HG03469 (cell line): ENCODE measurements around the gene TAF5.
"Not testable (repeated sequence)": the region's sequence is repeated elsewhere in the genome, so short reads cannot be mapped to it uniquely, and the experiment has no call there.

ENCODE experiments used
- ATAC-seq: cut with Tn5 transposase; IDR thresholded peaks from one replicate; pipeline ENCODE4 v1.9.1; 2021; ENCODE audit warnings: mild to moderate bottlenecking, moderate library complexity, moderate number of reproducible peaks; ENCODE audit not compliant: unreplicated experiment

TAF5 gene

GRCh38 chr10:103397191-103397825 is 29.5 kb downstream of the TAF5 start:
- ATAC-seq = no peak

- ATAC-seq = no peak
Observed at GRCh38 chr10:103413564-103413963, 45.8 kb downstream of the TAF5 start.

- ATAC-seq = no peak
Observed at GRCh38 chr10:103415581-103415980, 47.8 kb downstream of the TAF5 start.

- no peak for ATAC-seq
Observed at GRCh38 chr10:103416436-103417147, 48.8 kb downstream of the TAF5 start.

GRCh38 chr10:103417148-103417469 is 49.3 kb downstream of the TAF5 start:
- ATAC-seq = not testable (repeated sequence)

- no peak for ATAC-seq
Observed at GRCh38 chr10:103417601-103418000, 49.8 kb downstream of the TAF5 start.

- no peak for ATAC-seq
Observed at GRCh38 chr10:103419101-103419500, 51.3 kb downstream of the TAF5 start.

- no peak for ATAC-seq
Observed at GRCh38 chr10:103423748-103424147, 56.0 kb downstream of the TAF5 start.

- ATAC-seq = no peak
Observed at GRCh38 chr10:103427866-103428265, 60.1 kb downstream of the TAF5 start.

- no peak for ATAC-seq
Observed at GRCh38 chr10:103428989-103429643, 61.3 kb downstream of the TAF5 start.

- no peak for ATAC-seq
Observed at GRCh38 chr10:103429647-103430046, 61.9 kb downstream of the TAF5 start.

- no peak for ATAC-seq
Observed at GRCh38 chr10:103431902-103432301, 64.1 kb downstream of the TAF5 start.

- ATAC-seq = no peak
Observed at GRCh38 chr10:103433858-103434257, 66.1 kb downstream of the TAF5 start.
